SK-N-DZ (cell line): ENCODE results near the gene CIT.

Source experiments
- DNase-seq: peaks from one replicate; pipeline ENCODE4 v3.0.0-alpha.2; 2015; ENCODE audit warnings: low spot score

The CIT gene

GRCh38 chr12:119704065-119704747 lies 172.9 kb downstream of the CIT start:
- no peak for DNase-seq

GRCh38 chr12:119700078-119700477 lies 177.0 kb downstream of the CIT start:
- DNase-seq, result no peak

GRCh38 chr12:119699199-119699760 lies 177.8 kb downstream of the CIT start:
- no peak for DNase-seq

- DNase-seq, result no peak
These were observed 180.2 kb downstream of the CIT start for GRCh38 chr12:119696943-119697342.

GRCh38 chr12:119695034-119695433 lies 182.1 kb downstream of the CIT start:
- DNase-seq, result no peak

- no peak for DNase-seq
These were observed 183.0 kb downstream of the CIT start for GRCh38 chr12:119694111-119694510.

GRCh38 chr12:119693511-119693910 lies 183.6 kb downstream of the CIT start:
- no peak for DNase-seq

- DNase-seq, result no peak
These were observed 184.1 kb downstream of the CIT start for GRCh38 chr12:119692997-119693396.

GRCh38 chr12:119692410-119692809 lies 184.7 kb downstream of the CIT start:
- no peak for DNase-seq

GRCh38 chr12:119691202-119691810 lies 185.8 kb downstream of the CIT start:
- no peak for DNase-seq

- no peak for DNase-seq
These were observed 187.1 kb downstream of the CIT start for GRCh38 chr12:119689935-119690500.

GRCh38 chr12:119687879-119688278 lies 189.2 kb downstream of the CIT start:
- no peak for DNase-seq

GRCh38 chr12:119687406-119687805 lies 189.7 kb downstream of the CIT start:
- DNase-seq, result no peak

GRCh38 chr12:119686776-119687175 lies 190.3 kb downstream of the CIT start:
- DNase-seq, result no peak

- DNase-seq, result no peak
These were observed 190.8 kb downstream of the CIT start for GRCh38 chr12:119686355-119686754.

- no peak for DNase-seq
These were observed 191.7 kb downstream of the CIT start for GRCh38 chr12:119685375-119685774.

GRCh38 chr12:119684711-119685369 lies 192.3 kb downstream of the CIT start:
- no peak for DNase-seq

- no peak for DNase-seq
These were observed 193.3 kb downstream of the CIT start for GRCh38 chr12:119683816-119684215.

- no peak for DNase-seq
These were observed 193.7 kb downstream of the CIT start for GRCh38 chr12:119683413-119683812.

GRCh38 chr12:119682639-119683252 lies 194.4 kb downstream of the CIT start:
- DNase-seq, result no peak

- no peak for DNase-seq
These were observed 195.1 kb downstream of the CIT start for GRCh38 chr12:119681728-119682638.
